IMR-90 (cell line): ENCODE measurements around the gene WEE2. TPM values are rescaled to one million over a fixed set of nuclear protein-coding genes. Genes with fewer than 3 reads are reported as not detected.

ENCODE experiments used
- ATAC-seq: fragments of 200-7000 bp; cut with Tn5 transposase; 2 replicates; pipeline ENCODE4 v1.9.1; 2020; ENCODE audit warnings: low read depth, mild to moderate bottlenecking, moderate library complexity
- BruUV-seq: library from RNA; stranded (reverse); fragments of 400-500 nt; replicated peaks from 2 replicates; lab custom pipeline; 2021; lab: Mats Ljungman, UMichigan
- CTCF ChIA-PET: fragments of 300-600 bp; formaldehyde crosslinking; extraction: SDS; loops from one replicate; lab custom pipeline; 2021; ENCODE audit warnings: antibody characterized with exemption; lab: Yijun Ruan, JAX
- POLR2A ChIA-PET: fragments of 300-600 bp; sonication (Branson Sonifier 250); formaldehyde crosslinking; loops from one replicate; lab custom pipeline; 2022; ENCODE audit warnings: antibody characterized with exemption; ENCODE audit not compliant: unreplicated experiment; lab: Charles Lee
- DNase-seq: peaks from one replicate; pipeline ENCODE4 v3.0.0; 2013
- H2AFZ ChIP-seq: replicated peaks from 2 replicates; pipeline ENCODE3; 2013; ENCODE audit warnings: low read length, mild to moderate bottlenecking; ENCODE audit not compliant: poor library complexity
- H2AK5ac ChIP-seq: 2 replicates; pipeline ENCODE4 v1.6.1; 2013; ENCODE audit warnings: low read depth, low read length, inconsistent platforms
- H2AK9ac ChIP-seq: replicated peaks from 2 replicates; pipeline ENCODE3; 2013; ENCODE audit warnings: mild to moderate bottlenecking, low read depth, low read length, moderate library complexity; ENCODE audit not compliant: poor library complexity
- H2BK120ac ChIP-seq: 2 replicates; pipeline ENCODE4 v1.6.1; 2013; ENCODE audit warnings: low read depth, low read length, inconsistent platforms
- H2BK15ac ChIP-seq: 3 replicates; pipeline ENCODE4 v1.6.1; 2013; ENCODE audit warnings: low read depth, low read length, inconsistent platforms
- H2BK20ac ChIP-seq: 2 replicates; pipeline ENCODE4 v1.6.1; 2013; ENCODE audit warnings: low read depth, mild to moderate bottlenecking, inconsistent platforms, low read length, moderate library complexity
- H2BK5ac ChIP-seq: 2 replicates; pipeline ENCODE4 v1.6.1; 2013; ENCODE audit warnings: mild to moderate bottlenecking, low read depth, low read length, inconsistent platforms; ENCODE audit not compliant: poor library complexity, severe bottlenecking
- H3K14ac ChIP-seq: replicated peaks from 2 replicates; pipeline ENCODE4 v1.6.1; 2013; ENCODE audit warnings: low read depth, low read length, inconsistent platforms
- H3K18ac ChIP-seq: 2 replicates; pipeline ENCODE4 v1.6.1; 2013; ENCODE audit warnings: low read depth, low read length, control low read depth
- H3K23ac ChIP-seq: 2 replicates; pipeline ENCODE4 v1.6.1; 2013; ENCODE audit warnings: low read depth, low read length, inconsistent platforms
- H3K27ac ChIP-seq: 2 replicates; pipeline ENCODE4 v1.5.1; 2013; ENCODE audit warnings: mild to moderate bottlenecking, control low read depth, low read length; ENCODE audit not compliant: insufficient read depth
- H3K27me3 ChIP-seq: 2 replicates; pipeline ENCODE4 v1.6.1; 2013; ENCODE audit warnings: low read length; ENCODE audit not compliant: control insufficient read depth, insufficient read depth
- H3K36me3 ChIP-seq: 2 replicates; pipeline ENCODE4 v1.6.1; 2013; ENCODE audit warnings: low read length, mixed read lengths; ENCODE audit not compliant: control insufficient read depth, insufficient read depth
- H3K4ac ChIP-seq: 2 replicates; pipeline ENCODE4 v1.6.1; 2013; ENCODE audit warnings: low read depth, low read length, inconsistent platforms
- H3K4me1 ChIP-seq: 2 replicates; pipeline ENCODE4 v1.6.1; 2013; ENCODE audit warnings: low read length, mixed read lengths; ENCODE audit not compliant: control insufficient read depth, insufficient read depth
- H3K4me2 ChIP-seq: 2 replicates; pipeline ENCODE4 v1.6.1; 2013; ENCODE audit warnings: low read depth, mild to moderate bottlenecking, control low read depth, low read length, moderate library complexity
- H3K4me3 ChIP-seq: 2 replicates; pipeline ENCODE4 v1.5.1; 2013; ENCODE audit warnings: low read depth, mild to moderate bottlenecking, control low read depth, low read length, moderate library complexity; ENCODE audit not compliant: insufficient read depth
- H3K56ac ChIP-seq: 2 replicates; pipeline ENCODE4 v1.6.1; 2013; ENCODE audit warnings: low read length, inconsistent platforms; ENCODE audit not compliant: insufficient read depth; ENCODE audit errors: extremely low read depth
- H3K79me1 ChIP-seq, 2 experiments: 2 replicates each; pipeline ENCODE4 v1.6.1; 2013; ENCODE audit warnings: low read length in 2 of 2, inconsistent platforms in 1 of 2, low read depth in 1 of 2
- H3K9ac ChIP-seq: 2 replicates; pipeline ENCODE4 v1.6.1; 2013; ENCODE audit warnings: low read depth, low read length, control low read depth
- H3K9me1 ChIP-seq: 2 replicates; pipeline ENCODE4 v1.6.1; 2013; ENCODE audit warnings: low read length, inconsistent platforms; ENCODE audit not compliant: insufficient read depth
- H3K9me3 ChIP-seq: 2 replicates; pipeline ENCODE4 v1.6.1; 2013; ENCODE audit warnings: low read length; ENCODE audit not compliant: control insufficient read depth, insufficient read depth
- H4K20me1 ChIP-seq: 2 replicates; pipeline ENCODE4 v1.6.1; 2013; ENCODE audit warnings: low read length, inconsistent platforms; ENCODE audit not compliant: insufficient read depth
- H4K5ac ChIP-seq: 2 replicates; pipeline ENCODE4 v1.6.1; 2013; ENCODE audit warnings: mild to moderate bottlenecking, low read depth, low read length, control low read depth
- H4K8ac ChIP-seq, 2 experiments: 2 replicates each; pipeline ENCODE4 v1.6.1; 2013; ENCODE audit warnings: low read depth in 2 of 2, low read length in 2 of 2, control low read depth in 1 of 2, inconsistent platforms in 1 of 2
- H4K91ac ChIP-seq: 2 replicates; pipeline ENCODE4 v1.6.1; 2013; ENCODE audit warnings: low read depth, low read length, inconsistent platforms; ENCODE audit not compliant: insufficient read depth
- BHLHE40 ChIP-seq: fragments of 150-350 bp; IDR thresholded peaks from 2 replicates; pipeline ENCODE4 v1.6.1; 2016; ENCODE audit warnings: mild to moderate bottlenecking, low read depth, low read length
- CEBPB ChIP-seq: IDR thresholded peaks from 2 replicates; pipeline ENCODE4 v1.6.1; 2012; ENCODE audit warnings: low read depth, low read length, improper control_type of control experiment
- CTCF ChIP-seq: conservative IDR thresholded peaks from 2 replicates; pipeline ENCODE4 v1.5.1; 2012; ENCODE audit warnings: mild to moderate bottlenecking, low read depth, low read length, improper control_type of control experiment
- ELK1 ChIP-seq: fragments of 150-350 bp; IDR thresholded peaks from 2 replicates; pipeline ENCODE4 v1.6.1; 2016; ENCODE audit warnings: low read depth, mild to moderate bottlenecking, low read length, moderate library complexity, borderline replicate concordance
- FOS ChIP-seq: fragments of 150-350 bp; IDR thresholded peaks from 2 replicates; pipeline ENCODE4 v1.6.1; 2016; ENCODE audit warnings: low read depth, low read length
- MAFK ChIP-seq: IDR thresholded peaks from 2 replicates; pipeline ENCODE4 v1.6.1; 2012; ENCODE audit warnings: low read depth, low read length, improper control_type of control experiment
- MAZ ChIP-seq: IDR thresholded peaks from 2 replicates; pipeline ENCODE4 v1.6.1; 2012; ENCODE audit warnings: low read depth, mild to moderate bottlenecking, low read length, improper control_type of control experiment, moderate library complexity, borderline replicate concordance
- MXI1 ChIP-seq: IDR thresholded peaks from 2 replicates; pipeline ENCODE4 v1.6.1; 2012; ENCODE audit warnings: low read depth, mild to moderate bottlenecking, low read length, moderate library complexity, borderline replicate concordance
- NFE2L2 ChIP-seq: fragments of 150-350 bp; IDR thresholded peaks from 2 replicates; pipeline ENCODE4 v1.6.1; 2016; ENCODE audit warnings: low read depth, mild to moderate bottlenecking, low read length
- POLR2A ChIP-seq: IDR thresholded peaks from 2 replicates; pipeline ENCODE4 v1.6.1; 2012; ENCODE audit warnings: mild to moderate bottlenecking, low read depth, low read length
- RAD21 ChIP-seq: IDR thresholded peaks from 2 replicates; pipeline ENCODE4 v1.6.1; 2012; ENCODE audit warnings: low read length, improper control_type of control experiment
- RCOR1 ChIP-seq: IDR thresholded peaks from 2 replicates; pipeline ENCODE4 v1.6.1; 2012; ENCODE audit warnings: mild to moderate bottlenecking, low read length, improper control_type of control experiment; ENCODE audit not compliant: insufficient replicate concordance
- RFX5 ChIP-seq: IDR thresholded peaks from 2 replicates; pipeline ENCODE4 v1.8.0; 2012; ENCODE audit warnings: low read depth, mild to moderate bottlenecking, low read length, moderate library complexity
- SMC3 ChIP-seq: fragments of 150-350 bp; IDR thresholded peaks from 2 replicates; pipeline ENCODE4 v1.6.1; 2016; ENCODE audit warnings: low read depth, mild to moderate bottlenecking, antibody characterized with exemption, low read length, moderate library complexity
- USF2 ChIP-seq: fragments of 150-350 bp; IDR thresholded peaks from 2 replicates; pipeline ENCODE4 v1.6.1; 2017; ENCODE audit warnings: mild to moderate bottlenecking, antibody characterized with exemption, low read length, low read depth
- WGBS, 2 experiments: methylation state at CpG; one replicate each; pipeline versions ENCODE4 v1.1.5 to v1.1.7; 2013; ENCODE audit warnings: missing lambda C conversion rate in 2 of 2; ENCODE audit not compliant: insufficient read length in 1 of 2; ENCODE audit errors: extremely low coverage in 2 of 2; 5-methylcytosine and 5-hydroxymethylcytosine counted together
- dilution Hi-C: fragments of 300-500 bp; cut with HindIII; formaldehyde crosslinking; loops from one replicate; pipeline ENCODE4 v1.14.3; 2018; ENCODE audit warnings: low sequenced_read_pairs; ENCODE audit not compliant: unreplicated experiment
- in situ Hi-C: fragments of 300-500 bp; cut with MboI; formaldehyde crosslinking; loops from 3 replicates; pipeline ENCODE4 v1.14.3; 2019; ENCODE audit warnings: low sequenced_read_pairs, inconsistent platforms, mixed read lengths
- intact Hi-C: fragments of 100-400 bp; cut with micrococcal nuclease; formaldehyde crosslinking; loops from 2 replicates; pipeline ENCODE4 v1.10.0; 2022
- polyA plus RNA-seq, 3 experiments: library from polyadenylated mRNA; depleted of rRNA; stranded (reverse); fragments of >200 nt; gene quantifications; 2 replicates each; pipeline ENCODE4 v1.2.3, GENCODE V29; 2012; ENCODE audit warnings: low replicate concordance in 1 of 3
- total RNA-seq: library from RNA; depleted of rRNA; stranded (reverse); fragments of >200 nt; gene quantifications from 2 replicates; pipeline ENCODE4 v1.2.3, GENCODE V29; 2012

The WEE2 gene
- total and polyA plus RNA-seq, 2 of the 4 experiments (the other 2 are of a cell fraction): not detected

GRCh38 chr7:141700848-141701371 lies 7.2 kb upstream of the WEE2 start:
- H4K20me1 ChIP-seq: no peaks in the 10 kb centered on the region; the same call in 1 of the 2 replicates
- no peak overlapping the region for H4K91ac ChIP-seq
- no peak overlapping the region for H3K23ac ChIP-seq
- peak overlapping the region; percentile 88 for H3K4me3 ChIP-seq
- no TSS peak for BruUV-seq
- no peak overlapping the region for H3K4ac ChIP-seq
- no peak overlapping the region for H2BK5ac ChIP-seq
- H3K56ac ChIP-seq: no peak overlapping the region
- in situ Hi-C loops (no loop called here), dilution Hi-C loops (no loop called here), intact Hi-C loops (no loop called here)
- no peaks in the 10 kb centered on the region for H3K9me3 ChIP-seq
- no peak overlapping the region for H2BK15ac ChIP-seq
- ATAC-seq (peak; percentile 6; the same call in 1 of the 2 replicates), DNase-seq (no peak)
- H3K4me2 ChIP-seq: peak overlapping the region; percentile 73
- no peak overlapping the region for H2BK120ac ChIP-seq
- no peak overlapping the region for H2BK20ac ChIP-seq
- H3K14ac ChIP-seq: no peak overlapping the region
- H3K9ac ChIP-seq: no peak overlapping the region
- H3K27me3 ChIP-seq: peaks cover 3% of the 10 kb centered on the region; the same call in 1 of the 2 replicates
- H4K5ac ChIP-seq: no peak overlapping the region
- no peaks in the 10 kb centered on the region for H3K36me3 ChIP-seq
- TF ChIP-seq USF2 (no peak), ELK1 (no peak), MAZ (no peak), CTCF (no peak), CEBPB (no peak), NFE2L2 (no peak), RCOR1 (no peak), RAD21 (no peak), SMC3 (no peak), POLR2A (no peak), BHLHE40 (no peak), FOS (no peak), RFX5 (no peak), MAFK (no peak), MXI1 (no peak)
- H3K18ac ChIP-seq: no peak overlapping the region
- H3K27ac ChIP-seq: no peak overlapping the region
- no peak overlapping the region for H4K8ac ChIP-seq
- H2AK9ac ChIP-seq: peak overlapping the region; percentile 33
- POLR2A ChIA-PET: no interaction called here
- H2AFZ ChIP-seq: peak overlapping the region; percentile 47
- WGBS, 2 experiments: 29% methylated on average over 2 of the region's 20 CpGs; no CpG with 5 or more reads in 1 of the 2 experiments
- H3K79me1 ChIP-seq: peaks cover 8% of the 10 kb centered on the region in 2 experiments; a peak in 2 of 4 replicates
- H3K9me1 ChIP-seq: no peaks in the 10 kb centered on the region
- H3K4me1 ChIP-seq: peaks cover 1% of the 10 kb centered on the region; the same call in 1 of the 2 replicates
- CTCF ChIA-PET: no interaction called here
- no peak overlapping the region for H2AK5ac ChIP-seq
